Common myeloid progenitor, CD34-positive (primary cell): Measurements from ENCODE around the gene NRCAM.

Experiments used
- CTCF ChIA-PET: fragments of 350-600 bp; sonication (Branson Sonifier 250); formaldehyde crosslinking; loops from one replicate; lab custom pipeline; 2021; ENCODE audit warnings: antibody characterized with exemption; lab: Charles Lee
- POLR2A ChIA-PET: fragments of 350-600 bp; sonication (Branson Sonifier 250); formaldehyde crosslinking; loops from one replicate; lab custom pipeline; 2021; ENCODE audit warnings: antibody characterized with exemption; lab: Charles Lee
- DNase-seq, 3 donors: peaks; one replicate each; pipeline versions ENCODE4 v3.0.0 to v3.0.0-alpha.2; 2013
- H3K27ac ChIP-seq, 2 experiments: 1 replicate in 1 of 2; 2 replicates in 1 of 2; pipeline ENCODE4 v1.7.0; 2013; ENCODE audit warnings: inconsistent platforms in 2 of 2, low read length in 2 of 2, mild to moderate bottlenecking in 2 of 2, low read depth in 1 of 2, moderate library complexity in 1 of 2; ENCODE audit not compliant: severe bottlenecking in 2 of 2, insufficient read depth in 1 of 2, poor library complexity in 1 of 2
- H3K27me3 ChIP-seq, 5 experiments: replicated peaks in 2 of 5; 1 replicate in 3 of 5; 2 replicates in 2 of 5; pipeline versions ENCODE4 v1.6.1 to v1.7.0; 2013; ENCODE audit warnings: low read length in 4 of 5, mild to moderate bottlenecking in 2 of 5, moderate library complexity in 2 of 5, inconsistent platforms in 1 of 5; ENCODE audit not compliant: insufficient read depth in 5 of 5, control insufficient read depth in 4 of 5
- H3K36me3 ChIP-seq, 4 experiments: 1 replicate in 2 of 4; 2 replicates in 2 of 4; pipeline versions ENCODE4 v1.6.1 to v1.7.0; 2013; ENCODE audit warnings: low read length in 3 of 4, control low read depth in 1 of 4, mild to moderate bottlenecking in 1 of 4; ENCODE audit not compliant: control insufficient read depth in 4 of 4, insufficient read depth in 4 of 4
- H3K4me1 ChIP-seq, 4 experiments: 1 replicate in 3 of 4; 2 replicates in 1 of 4; pipeline versions ENCODE4 v1.6.1 to v1.7.1; 2013; ENCODE audit warnings: low read length in 3 of 4, mild to moderate bottlenecking in 3 of 4, control low read depth in 1 of 4, inconsistent platforms in 1 of 4, moderate library complexity in 1 of 4; ENCODE audit not compliant: control insufficient read depth in 4 of 4, insufficient read depth in 4 of 4; ENCODE audit errors: control extremely low read depth in 1 of 4
- H3K4me3 ChIP-seq, 7 experiments: 1 replicate in 4 of 7; 2 replicates in 3 of 7; pipeline versions ENCODE4 v1.5.1 to v1.7.0; 2013; ENCODE audit warnings: mild to moderate bottlenecking in 7 of 7, low read length in 6 of 7, moderate library complexity in 6 of 7, inconsistent platforms in 2 of 7, low read depth in 2 of 7, control low read depth in 1 of 7; ENCODE audit not compliant: insufficient read depth in 4 of 7, control insufficient read depth in 1 of 7; ENCODE audit errors: extremely low read depth in 1 of 7
- H3K9me3 ChIP-seq, 5 experiments: 1 replicate in 4 of 5; 2 replicates in 1 of 5; pipeline versions ENCODE4 v1.6.1 to v1.7.1; 2013; ENCODE audit warnings: low read length in 4 of 5, mild to moderate bottlenecking in 2 of 5, inconsistent platforms in 1 of 5, low read depth in 1 of 5, moderate library complexity in 1 of 5; ENCODE audit not compliant: control insufficient read depth in 4 of 5, insufficient read depth in 2 of 5; ENCODE audit errors: control extremely low read depth in 1 of 5
- WGBS: methylation state at CpG from one replicate; pipeline ENCODE4 v1.1.5; 2013; ENCODE audit not compliant: insufficient coverage; 5-methylcytosine and 5-hydroxymethylcytosine counted together

NRCAM gene

DNA sequence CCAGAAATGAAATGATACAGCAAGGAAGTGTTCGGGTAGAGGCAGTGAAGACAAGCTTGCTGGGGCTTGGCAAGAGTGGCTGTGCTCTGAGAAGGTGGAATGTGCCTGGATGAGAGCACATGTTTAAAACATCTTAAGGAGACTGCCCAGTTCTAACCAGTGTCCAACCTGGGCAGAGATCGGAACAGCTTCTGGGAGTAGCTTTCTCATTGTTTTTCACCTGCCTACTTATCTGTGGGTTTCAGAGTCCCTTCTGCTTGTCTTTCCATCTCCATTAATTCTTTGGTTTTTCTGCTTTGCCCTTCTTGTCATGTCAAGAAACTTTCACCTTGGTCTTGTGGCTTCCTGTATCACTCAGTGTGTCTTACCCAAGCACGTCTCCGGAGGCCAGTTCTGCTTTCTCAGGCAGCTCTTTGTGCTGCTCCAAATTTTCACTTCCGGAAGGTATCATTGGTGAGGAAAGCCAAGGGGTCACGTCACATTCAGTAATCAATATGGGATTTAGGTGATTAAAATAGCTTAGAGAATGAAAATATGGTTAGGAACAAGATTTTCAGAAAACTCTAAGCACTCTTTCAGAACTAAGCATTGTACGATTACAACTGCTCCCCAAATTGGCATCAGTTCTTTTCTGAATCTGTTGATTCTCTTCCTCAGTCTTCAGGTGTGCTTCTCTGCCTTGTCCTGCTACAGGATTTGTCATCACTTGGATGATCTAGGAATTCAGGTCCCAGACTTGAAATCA is 320.6 kb downstream of the NRCAM start:
- ChIA-PET POLR2A (interaction anchor here (0.8 kb wide), 1 partner anchor 41 kb away, joined by 5 read pairs; no protein-coding TSS in a partner anchor), CTCF (interaction anchor here (1.1 to 3.5 kb wide), 5 partner anchors 10 to 26 kb away, joined by 3 to 16 read pairs (median 6); no protein-coding TSS in a partner anchor)
- H3K27ac ChIP-seq: peak overlapping the region; percentile 41 to 54
- H3K27me3 ChIP-seq: no peaks in the 10 kb centered on the region
- no peaks in the 10 kb centered on the region for H3K9me3 ChIP-seq
- peak overlapping the region in 2 of 7 experiments; percentile 14 to 29 for H3K4me3 ChIP-seq
- H3K36me3 ChIP-seq: no peaks in the 10 kb centered on the region
- DNase-seq: peak; percentile 54 to 93 (median 89)
- H3K4me1 ChIP-seq: peaks cover 16 to 52% (median 20%) of the 10 kb centered on the region in 4 experiments
- 28% methylated on average over 4 of the region's 7 CpGs for WGBS

- ChIA-PET POLR2A (no interaction called here), CTCF (interaction anchor here (1.3 to 3.5 kb wide), 5 partner anchors 11 to 25 kb away, joined by 3 to 16 read pairs (median 8); no protein-coding TSS in a partner anchor)
Observed at GRCh38 chr7:108134486-108134885, 321.8 kb downstream of the NRCAM start.

DNA sequence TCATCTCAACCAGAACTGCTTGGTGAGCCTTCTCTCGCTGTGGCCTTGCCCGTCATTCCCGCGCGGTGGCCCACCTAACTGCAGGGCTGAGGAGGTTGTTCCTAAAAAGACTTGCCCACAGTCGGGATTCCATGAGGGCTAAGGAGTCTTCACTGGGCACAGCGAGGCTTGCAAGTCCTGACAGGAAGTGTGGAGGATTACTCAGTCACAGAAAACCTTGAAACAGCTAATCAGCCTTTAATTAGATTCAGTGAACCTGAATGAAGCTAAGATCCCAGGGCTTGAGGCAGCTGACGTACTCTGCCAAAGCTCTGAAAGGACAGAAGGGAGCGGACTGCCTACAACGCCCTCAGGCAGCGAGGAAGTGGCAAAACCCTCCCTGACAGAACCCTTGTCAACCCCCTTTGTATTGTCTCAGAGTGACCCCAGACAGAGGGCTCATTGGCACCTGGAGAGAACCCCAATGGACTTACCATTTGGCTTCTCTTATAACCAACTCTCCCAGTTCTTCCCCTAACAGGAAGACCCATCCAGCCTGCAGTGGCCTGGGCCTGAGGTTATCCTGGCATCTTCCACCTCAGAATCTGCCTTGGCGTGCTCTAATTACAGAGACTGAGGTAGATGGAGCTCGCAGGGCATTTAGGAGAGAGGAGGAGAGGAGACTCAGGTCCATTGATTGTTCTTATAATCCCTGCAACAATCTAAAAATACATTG is 323.5 kb downstream of the NRCAM start:
- H3K36me3 ChIP-seq: no peaks in the 10 kb centered on the region
- no peak for DNase-seq
- no peak overlapping the region for H3K4me3 ChIP-seq
- CTCF ChIA-PET: interaction anchor here (1.8 to 3.5 kb wide), 2 partner anchors 13 to 19 kb away, joined by 8 to 16 read pairs; no protein-coding TSS in a partner anchor
- H3K9me3 ChIP-seq: no peaks in the 10 kb centered on the region
- no peaks in the 10 kb centered on the region for H3K27me3 ChIP-seq
- POLR2A ChIA-PET: no interaction called here
- no peak overlapping the region for H3K27ac ChIP-seq
- peaks cover 16 to 40% (median 20%) of the 10 kb centered on the region in 4 experiments for H3K4me1 ChIP-seq
- 95% methylated on average over 11 of the region's 13 CpGs for WGBS

More at GRCh38 chr7:108134486-108134885, 321.8 kb downstream of the NRCAM start:
- Histone ChIP-seq H3K36me3 (no peaks in the 10 kb centered on the region), H3K27me3 (no peaks in the 10 kb centered on the region), H3K9me3 (no peaks in the 10 kb centered on the region), H3K27ac (no peak overlapping the region), H3K4me3 (no peak overlapping the region), H3K4me1 (peaks cover 16 to 42% (median 20%) of the 10 kb centered on the region in 4 experiments)
- DNase-seq: no peak
- no CpG with 5 or more reads among the region's 1 CpG for WGBS

- no peak within 1 kb of the TSS for H3K4me3 ChIP-seq
- H3K27ac ChIP-seq: no peak within 1 kb of the TSS
- CTCF ChIA-PET: interaction anchor here (0.7 to 2.7 kb wide), 3 partner anchors 15 to 1027 kb away, joined by 3 to 15 read pairs (median 4); no protein-coding TSS in a partner anchor
- 100% methylated on average over 2 of the region's 3 CpGs for WGBS
- POLR2A ChIA-PET: no interaction called here
- no peaks in the 10 kb centered on the region for H3K9me3 ChIP-seq
- H3K36me3 ChIP-seq: no peaks in the 10 kb centered on the region
- no peak for DNase-seq
- no peaks in the 10 kb centered on the region for H3K27me3 ChIP-seq
- H3K4me1 ChIP-seq: peaks cover 5 to 22% (median 9%) of the 10 kb centered on the region in 4 experiments
Observed at GRCh38 chr7:108130261-108130660, 326.0 kb downstream of the NRCAM start, which contains the start of gene LAMB4. Gene LAMB4 (minus strand): TSS chr7:108130361. CDS start chr7:108123164, 7,197 bp downstream.

- CTCF ChIA-PET: interaction anchor here (2.7 kb wide), 1 partner anchor 16 kb away, joined by 15 read pairs; no protein-coding TSS in a partner anchor
Observed at GRCh38 chr7:108129018-108129965, 326.9 kb downstream of the NRCAM start.

DNA sequence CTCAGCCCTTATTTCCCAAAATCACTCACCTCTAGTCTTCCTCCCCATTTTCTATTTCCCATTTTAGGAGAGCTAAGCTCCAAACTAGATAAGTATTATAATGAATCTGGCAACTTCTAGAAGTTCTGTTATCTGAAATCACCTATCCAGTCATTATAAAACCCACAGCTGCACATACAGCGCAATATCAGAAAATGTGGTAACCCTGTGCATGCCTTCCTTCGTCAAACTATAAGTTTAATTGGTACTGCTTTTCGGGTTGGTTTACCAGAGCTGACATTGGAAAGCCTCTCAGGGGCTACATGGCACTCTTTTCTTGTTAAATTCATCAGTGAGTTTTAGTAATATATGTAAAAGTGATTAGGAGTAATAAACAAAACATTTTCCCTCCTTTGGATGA is 327.7 kb downstream of the NRCAM start:
- ChIA-PET POLR2A (no interaction called here), CTCF (no interaction called here)
- Histone ChIP-seq H3K9me3 (no peaks in the 10 kb centered on the region), H3K4me3 (no peak overlapping the region), H3K27me3 (no peaks in the 10 kb centered on the region), H3K4me1 (peaks cover 0 to 8% (median 0%) of the 10 kb centered on the region in 4 experiments), H3K36me3 (no peaks in the 10 kb centered on the region), H3K27ac (no peak overlapping the region)
- DNase-seq: no peak
- 100% methylated on average over 3 of the region's 3 CpGs for WGBS

More at GRCh38 chr7:108129018-108129965, 326.9 kb downstream of the NRCAM start:
- H3K4me1 ChIP-seq: peaks cover 0 to 13% (median under 1%) of the 10 kb centered on the region in 4 experiments
- no peaks in the 10 kb centered on the region for H3K9me3 ChIP-seq
- 93% methylated on average over 2 of the region's 7 CpGs for WGBS
- no peaks in the 10 kb centered on the region for H3K36me3 ChIP-seq
- no peak overlapping the region for H3K4me3 ChIP-seq
- POLR2A ChIA-PET: no interaction called here
- H3K27ac ChIP-seq: no peak overlapping the region
- DNase-seq: no peak
- no peaks in the 10 kb centered on the region for H3K27me3 ChIP-seq
